Measurements from ENCODE around the gene C17orf107.

Gene C17orf107

DNA sequence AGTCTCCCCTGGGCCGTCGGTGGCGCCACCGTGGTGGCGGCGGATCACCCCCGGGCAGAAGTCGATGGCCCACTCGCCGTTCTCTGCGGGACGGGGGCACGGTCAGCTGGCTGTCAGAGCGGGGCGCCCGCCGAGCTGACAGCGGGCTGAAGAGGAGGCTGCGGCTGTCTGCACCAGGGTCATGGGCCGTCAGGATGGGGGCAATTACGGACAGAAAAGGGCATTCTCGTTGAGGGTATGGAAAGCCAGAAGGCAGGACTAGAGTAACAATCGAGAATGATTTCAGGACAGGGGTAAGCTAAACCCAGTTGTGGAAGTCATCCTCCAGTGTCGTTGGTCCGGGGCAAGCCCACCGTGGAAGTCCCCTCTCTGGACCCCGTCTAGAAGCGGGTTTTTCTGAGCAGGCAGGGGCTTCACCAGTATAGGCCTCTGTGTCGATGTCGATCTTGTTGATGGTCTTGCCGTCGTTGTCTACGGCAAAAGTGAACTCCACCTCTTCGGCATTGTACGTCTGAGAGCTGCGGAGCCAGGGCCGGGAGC, 1.8 kb downstream of the C17orf107 start:
- TF ChIP-seq POLR2AphosphoS5 (IDR thresholded peaks at IDR 0.05; ENCODE audit: low read depth) (no peak), GABPA (IDR thresholded peaks at IDR 0.05; ENCODE audit: low read depth) (no peak), SPI1 (IDR thresholded peaks at IDR 0.05; ENCODE audit: borderline replicate concordance, low read depth) (no peak)
- TF ChIP-seq, protein P1, sequence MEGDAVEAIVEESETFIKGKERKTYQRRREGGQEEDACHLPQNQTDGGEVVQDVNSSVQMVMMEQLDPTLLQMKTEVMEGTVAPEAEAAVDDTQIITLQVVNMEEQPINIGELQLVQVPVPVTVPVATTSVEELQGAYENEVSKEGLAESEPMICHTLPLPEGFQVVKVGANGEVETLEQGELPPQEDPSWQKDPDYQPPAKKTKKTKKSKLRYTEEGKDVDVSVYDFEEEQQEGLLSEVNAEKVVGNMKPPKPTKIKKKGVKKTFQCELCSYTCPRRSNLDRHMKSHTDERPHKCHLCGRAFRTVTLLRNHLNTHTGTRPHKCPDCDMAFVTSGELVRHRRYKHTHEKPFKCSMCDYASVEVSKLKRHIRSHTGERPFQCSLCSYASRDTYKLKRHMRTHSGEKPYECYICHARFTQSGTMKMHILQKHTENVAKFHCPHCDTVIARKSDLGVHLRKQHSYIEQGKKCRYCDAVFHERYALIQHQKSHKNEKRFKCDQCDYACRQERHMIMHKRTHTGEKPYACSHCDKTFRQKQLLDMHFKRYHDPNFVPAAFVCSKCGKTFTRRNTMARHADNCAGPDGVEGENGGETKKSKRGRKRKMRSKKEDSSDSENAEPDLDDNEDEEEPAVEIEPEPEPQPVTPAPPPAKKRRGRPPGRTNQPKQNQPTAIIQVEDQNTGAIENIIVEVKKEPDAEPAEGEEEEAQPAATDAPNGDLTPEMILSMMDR (IDR thresholded peaks at IDR 0.05; ENCODE audit: insufficient read depth, low read length): no peak
- TF ChIP-seq, protein P2, sequence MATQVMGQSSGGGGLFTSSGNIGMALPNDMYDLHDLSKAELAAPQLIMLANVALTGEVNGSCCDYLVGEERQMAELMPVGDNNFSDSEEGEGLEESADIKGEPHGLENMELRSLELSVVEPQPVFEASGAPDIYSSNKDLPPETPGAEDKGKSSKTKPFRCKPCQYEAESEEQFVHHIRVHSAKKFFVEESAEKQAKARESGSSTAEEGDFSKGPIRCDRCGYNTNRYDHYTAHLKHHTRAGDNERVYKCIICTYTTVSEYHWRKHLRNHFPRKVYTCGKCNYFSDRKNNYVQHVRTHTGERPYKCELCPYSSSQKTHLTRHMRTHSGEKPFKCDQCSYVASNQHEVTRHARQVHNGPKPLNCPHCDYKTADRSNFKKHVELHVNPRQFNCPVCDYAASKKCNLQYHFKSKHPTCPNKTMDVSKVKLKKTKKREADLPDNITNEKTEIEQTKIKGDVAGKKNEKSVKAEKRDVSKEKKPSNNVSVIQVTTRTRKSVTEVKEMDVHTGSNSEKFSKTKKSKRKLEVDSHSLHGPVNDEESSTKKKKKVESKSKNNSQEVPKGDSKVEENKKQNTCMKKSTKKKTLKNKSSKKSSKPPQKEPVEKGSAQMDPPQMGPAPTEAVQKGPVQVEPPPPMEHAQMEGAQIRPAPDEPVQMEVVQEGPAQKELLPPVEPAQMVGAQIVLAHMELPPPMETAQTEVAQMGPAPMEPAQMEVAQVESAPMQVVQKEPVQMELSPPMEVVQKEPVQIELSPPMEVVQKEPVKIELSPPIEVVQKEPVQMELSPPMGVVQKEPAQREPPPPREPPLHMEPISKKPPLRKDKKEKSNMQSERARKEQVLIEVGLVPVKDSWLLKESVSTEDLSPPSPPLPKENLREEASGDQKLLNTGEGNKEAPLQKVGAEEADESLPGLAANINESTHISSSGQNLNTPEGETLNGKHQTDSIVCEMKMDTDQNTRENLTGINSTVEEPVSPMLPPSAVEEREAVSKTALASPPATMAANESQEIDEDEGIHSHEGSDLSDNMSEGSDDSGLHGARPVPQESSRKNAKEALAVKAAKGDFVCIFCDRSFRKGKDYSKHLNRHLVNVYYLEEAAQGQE (IDR thresholded peaks at IDR 0.05; ENCODE audit: insufficient replicate concordance, low read depth): no peak
- Histone ChIP-seq H3K4me3 (replicated peaks; ENCODE audit: insufficient read depth, low read length) (no peak overlapping the region), H3K27me3 (ENCODE audit: insufficient read depth, poor library complexity, severe bottlenecking) (peaks cover 7% of the 10 kb centered on the region), H3K27ac (replicated peaks) (no peak overlapping the region)
- no peak for DNase-seq (ENCODE audit: low read depth in 1 of 2, low spot score in 1 of 2)

DNA sequence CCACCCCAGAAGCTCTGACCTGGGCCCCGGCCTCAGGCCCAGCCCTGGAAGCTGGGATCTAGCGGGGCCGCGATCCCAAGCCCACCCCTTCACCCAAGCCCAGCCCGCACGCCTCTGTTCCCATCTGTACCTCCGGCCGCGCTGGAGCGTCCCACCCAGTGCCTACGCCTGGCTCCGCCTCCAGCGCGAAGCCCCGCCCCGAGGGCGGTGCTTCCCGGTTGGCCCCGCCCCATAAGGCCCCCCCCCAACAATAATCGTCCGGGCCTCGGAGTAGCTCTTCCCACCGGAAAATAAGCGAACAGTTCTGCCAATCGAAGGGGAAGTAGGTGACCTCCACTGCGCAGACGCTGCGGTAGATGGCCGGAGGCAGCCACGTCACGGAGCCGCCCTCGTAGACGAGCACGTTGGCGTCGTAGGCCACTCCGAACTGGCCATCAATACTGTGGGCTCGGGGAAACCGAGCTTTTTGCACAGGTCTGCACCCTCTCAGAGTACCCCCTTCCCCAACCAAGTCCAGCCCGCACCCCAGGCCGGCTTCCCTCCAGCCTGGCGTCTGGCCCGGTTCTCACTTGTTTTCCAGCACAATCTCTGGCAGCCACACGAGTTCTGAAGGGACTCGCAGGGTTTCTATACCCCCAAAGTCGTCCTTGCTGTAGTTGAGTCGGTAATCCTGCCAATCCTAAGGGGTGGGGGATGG, 2.5 kb downstream of the C17orf107 start:
- no peak overlapping the region for H3K4me3 ChIP-seq (replicated peaks; ENCODE audit: insufficient read depth, low read length)
- H3K27me3 ChIP-seq (ENCODE audit: insufficient read depth, poor library complexity, severe bottlenecking): peaks cover 7% of the 10 kb centered on the region
- H3K27ac ChIP-seq (replicated peaks): no peak overlapping the region
- TF ChIP-seq SPI1 (IDR thresholded peaks at IDR 0.05; ENCODE audit: borderline replicate concordance, low read depth) (no peak), GABPA (IDR thresholded peaks at IDR 0.05; ENCODE audit: low read depth) (no peak), POLR2AphosphoS5 (IDR thresholded peaks at IDR 0.05; ENCODE audit: low read depth) (no peak)
- TF ChIP-seq, protein P1 (IDR thresholded peaks at IDR 0.05; ENCODE audit: insufficient read depth, low read length): no peak
- TF ChIP-seq, protein P2 (IDR thresholded peaks at IDR 0.05; ENCODE audit: insufficient replicate concordance, low read depth): no peak
- peak; percentile 28 to 53 for DNase-seq (ENCODE audit: low read depth in 1 of 2, low spot score in 1 of 2)

DNA sequence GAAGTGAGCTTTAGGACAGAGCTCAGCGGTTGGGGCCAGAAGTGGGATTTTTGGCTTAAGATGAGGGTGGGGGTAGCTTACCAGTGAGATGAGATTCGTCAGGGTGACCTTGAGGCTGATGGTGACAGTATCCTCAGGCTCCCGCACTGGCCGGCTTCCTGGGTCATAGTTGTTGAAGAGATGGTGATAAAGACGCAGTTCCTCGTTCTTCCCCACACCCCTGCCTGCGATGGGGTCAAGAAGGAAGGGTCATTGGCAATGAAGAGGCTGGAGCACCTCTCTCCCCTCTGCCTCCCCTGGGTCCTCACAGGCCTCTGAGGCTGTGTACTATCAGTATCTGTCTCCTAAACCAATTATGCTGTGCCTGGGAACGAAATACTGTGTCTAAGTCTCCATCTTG, 3.2 kb downstream of the C17orf107 start:
- peaks cover 7% of the 10 kb centered on the region for H3K27me3 ChIP-seq (ENCODE audit: insufficient read depth, poor library complexity, severe bottlenecking)
- TF ChIP-seq POLR2AphosphoS5 (IDR thresholded peaks at IDR 0.05; ENCODE audit: low read depth): no peak
- no peak for TF ChIP-seq GABPA (IDR thresholded peaks at IDR 0.05; ENCODE audit: low read depth)
- TF ChIP-seq, protein P2 (IDR thresholded peaks at IDR 0.05; ENCODE audit: insufficient replicate concordance, low read depth): no peak
- TF ChIP-seq SPI1 (IDR thresholded peaks at IDR 0.05; ENCODE audit: borderline replicate concordance, low read depth): no peak
- TF ChIP-seq, protein P1 (IDR thresholded peaks at IDR 0.05; ENCODE audit: insufficient read depth, low read length): no peak
- H3K27ac ChIP-seq (replicated peaks): no peak overlapping the region
- DNase-seq (ENCODE audit: low read depth in 1 of 2, low spot score in 1 of 2): no peak
- H3K4me3 ChIP-seq (replicated peaks; ENCODE audit: insufficient read depth, low read length): no peak overlapping the region

All from HL-60 (cell line).